Smooth muscle cell (in vitro differentiated cells): Measurements from ENCODE around the gene AGAP3. TPM values are rescaled to one million over a fixed set of nuclear protein-coding genes. Genes with fewer than 3 reads are reported as not detected.

Source experiments
- DNase-seq: peaks from one replicate; lab custom pipeline; 2025; ENCODE audit not compliant: unreplicated experiment; lab: John Stamatoyannopoulos, UW
- H2AFZ ChIP-seq: fragments of 200-600 bp; sonication (generic); 2 replicates; pipeline ENCODE4 v1.6.0; 2016; ENCODE audit warnings: antibody characterized with exemption, low read depth, mild to moderate bottlenecking
- H3F3A ChIP-seq: fragments of 200-600 bp; sonication (generic); 2 replicates; pipeline ENCODE4 v1.6.0; 2017; ENCODE audit warnings: antibody characterized with exemption, low read depth
- H3K27ac ChIP-seq: fragments of 200-600 bp; sonication (generic); 2 replicates; pipeline ENCODE4 v1.5.1; 2016; ENCODE audit warnings: low read depth, mild to moderate bottlenecking
- H3K27me3 ChIP-seq: fragments of 200-600 bp; sonication (generic); 2 replicates; pipeline ENCODE4 v1.6.1; 2016; ENCODE audit warnings: low read depth, mild to moderate bottlenecking
- H3K36me3 ChIP-seq: fragments of 200-600 bp; sonication (generic); 2 replicates; pipeline ENCODE4 v1.5.1; 2016; ENCODE audit warnings: low read depth
- H3K4me1 ChIP-seq: fragments of 200-600 bp; sonication (generic); 2 replicates; pipeline ENCODE4 v1.5.1; 2016; ENCODE audit warnings: low read depth
- H3K4me2 ChIP-seq: fragments of 200-600 bp; sonication (generic); 2 replicates; pipeline ENCODE4 v1.6.0; 2016; ENCODE audit warnings: mild to moderate bottlenecking
- H3K4me3 ChIP-seq: fragments of 200-600 bp; sonication (generic); 2 replicates; pipeline ENCODE4 v1.5.1; 2016; ENCODE audit warnings: mild to moderate bottlenecking
- H3K79me2 ChIP-seq: fragments of 200-600 bp; sonication (generic); 2 replicates; pipeline ENCODE4 v1.6.0; 2016; ENCODE audit warnings: low read depth, mild to moderate bottlenecking
- H3K9ac ChIP-seq: fragments of 200-600 bp; sonication (generic); 2 replicates; pipeline ENCODE4 v1.6.0; 2016; ENCODE audit warnings: low read depth
- H3K9me3 ChIP-seq: fragments of 200-600 bp; sonication (generic); replicated peaks from 2 replicates; pipeline ENCODE4 v1.5.1; 2016; ENCODE audit warnings: low read depth
- H4K20me1 ChIP-seq: fragments of 200-600 bp; sonication (generic); 2 replicates; pipeline ENCODE4 v1.6.0; 2016; ENCODE audit warnings: low read depth
- WGBS: methylation state at CpG from one replicate; pipeline ENCODE4 v1.1.7; 2016; ENCODE audit warnings: low lambda C conversion rate; 5-methylcytosine and 5-hydroxymethylcytosine counted together
- polyA plus RNA-seq: library from polyadenylated mRNA; unstranded; fragments of >200 nt; fragmentation: Nextera tagmentation; extraction: Ambion mirVana; gene quantifications from 2 replicates; pipeline ENCODE4 v1.2.1, GENCODE V29; 2016
- total RNA-seq: library from RNA; depleted of rRNA; stranded (reverse); fragments of >200 nt; gene quantifications from 2 replicates; pipeline ENCODE4 v1.2.3, GENCODE V29; 2014
- TF ChIP-seq, protein P1 (sequence below): fragments of 200-600 bp; sonication (generic); IDR thresholded peaks from 2 replicates; pipeline ENCODE4 v1.5.1; 2017; ENCODE audit warnings: borderline replicate concordance, mild to moderate bottlenecking, antibody characterized with exemption; ENCODE audit not compliant: insufficient read depth, poor library complexity, severe bottlenecking

Gene AGAP3
- total and polyA plus RNA-seq, 2 experiments from 2014 or later, result 29.8 to 51.4 TPM

GRCh38 chr7:151126491-151127137 is 40.3 kb downstream of the AGAP3 start:
- H3K4me2 ChIP-seq, result no peak overlapping the region
- H3K27me3 ChIP-seq, result no peaks in the 10 kb centered on the region
- H3K27ac ChIP-seq, result no peak overlapping the region
- no peak for DNase-seq
- H4K20me1 ChIP-seq, result peaks cover 89% of the 10 kb centered on the region
- no peak overlapping the region for H2AFZ ChIP-seq
- TF ChIP-seq, protein P1, sequence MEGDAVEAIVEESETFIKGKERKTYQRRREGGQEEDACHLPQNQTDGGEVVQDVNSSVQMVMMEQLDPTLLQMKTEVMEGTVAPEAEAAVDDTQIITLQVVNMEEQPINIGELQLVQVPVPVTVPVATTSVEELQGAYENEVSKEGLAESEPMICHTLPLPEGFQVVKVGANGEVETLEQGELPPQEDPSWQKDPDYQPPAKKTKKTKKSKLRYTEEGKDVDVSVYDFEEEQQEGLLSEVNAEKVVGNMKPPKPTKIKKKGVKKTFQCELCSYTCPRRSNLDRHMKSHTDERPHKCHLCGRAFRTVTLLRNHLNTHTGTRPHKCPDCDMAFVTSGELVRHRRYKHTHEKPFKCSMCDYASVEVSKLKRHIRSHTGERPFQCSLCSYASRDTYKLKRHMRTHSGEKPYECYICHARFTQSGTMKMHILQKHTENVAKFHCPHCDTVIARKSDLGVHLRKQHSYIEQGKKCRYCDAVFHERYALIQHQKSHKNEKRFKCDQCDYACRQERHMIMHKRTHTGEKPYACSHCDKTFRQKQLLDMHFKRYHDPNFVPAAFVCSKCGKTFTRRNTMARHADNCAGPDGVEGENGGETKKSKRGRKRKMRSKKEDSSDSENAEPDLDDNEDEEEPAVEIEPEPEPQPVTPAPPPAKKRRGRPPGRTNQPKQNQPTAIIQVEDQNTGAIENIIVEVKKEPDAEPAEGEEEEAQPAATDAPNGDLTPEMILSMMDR, result no peak
- H3K79me2 ChIP-seq, result no peaks in the 10 kb centered on the region
- H3K4me3 ChIP-seq, result no peak overlapping the region
- peaks cover 3% of the 10 kb centered on the region for H3F3A ChIP-seq
- no peaks in the 10 kb centered on the region for H3K4me1 ChIP-seq
- 88% methylated on average over 11 of the region's 19 CpGs for WGBS
- H3K9ac ChIP-seq, result no peak overlapping the region
- H3K9me3 ChIP-seq, result no peaks in the 10 kb centered on the region
- H3K36me3 ChIP-seq, result no peaks in the 10 kb centered on the region

DNA sequence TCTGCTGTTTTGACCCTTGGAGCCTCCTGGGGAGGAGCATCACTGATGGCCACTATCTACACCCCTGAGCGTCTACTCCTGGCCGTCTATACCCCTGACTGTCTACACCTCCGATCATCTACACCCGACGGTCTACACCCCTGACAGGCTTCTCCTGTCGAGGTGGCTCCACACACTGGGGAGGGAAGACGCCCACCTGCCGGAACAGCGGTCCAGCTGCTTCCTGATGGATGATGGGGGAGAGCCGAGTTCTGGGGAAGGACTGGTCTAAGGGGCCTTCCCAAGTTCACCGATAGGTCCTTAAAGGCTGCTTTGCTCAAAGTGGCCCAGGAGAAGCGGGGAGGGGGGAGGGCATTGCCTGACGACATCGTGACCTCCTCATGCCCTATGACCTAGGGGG is 41.9 kb downstream of the AGAP3 start:
- Histone ChIP-seq H3K4me1 (no peaks in the 10 kb centered on the region), H2AFZ (no peak overlapping the region), H3F3A (peaks cover 3% of the 10 kb centered on the region), H3K36me3 (no peaks in the 10 kb centered on the region), H4K20me1 (peaks cover 90% of the 10 kb centered on the region), H3K79me2 (no peaks in the 10 kb centered on the region), H3K4me2 (no peak overlapping the region), H3K27me3 (no peaks in the 10 kb centered on the region), H3K9me3 (no peaks in the 10 kb centered on the region), H3K9ac (no peak overlapping the region), H3K4me3 (no peak overlapping the region), H3K27ac (no peak overlapping the region)
- no peak for DNase-seq
- TF ChIP-seq, protein P1, result no peak
- 87% methylated on average over 14 of the region's 14 CpGs for WGBS

- H3K9me3 ChIP-seq, result no peaks in the 10 kb centered on the region
- H3K27ac ChIP-seq, result no peak overlapping the region
- H3K36me3 ChIP-seq, result no peaks in the 10 kb centered on the region
- H3K9ac ChIP-seq, result no peak overlapping the region
- TF ChIP-seq, protein P1, result no peak
- H3K4me1 ChIP-seq, result no peaks in the 10 kb centered on the region
- no peak overlapping the region for H3K4me3 ChIP-seq
- no peaks in the 10 kb centered on the region for H3K79me2 ChIP-seq
- no peak for DNase-seq
- WGBS, result 91% methylated on average over 8 of the region's 8 CpGs
- no peak overlapping the region for H3K4me2 ChIP-seq
- H2AFZ ChIP-seq, result no peak overlapping the region
- H3K27me3 ChIP-seq, result no peaks in the 10 kb centered on the region
- peaks cover 90% of the 10 kb centered on the region for H4K20me1 ChIP-seq
- peaks cover 3% of the 10 kb centered on the region for H3F3A ChIP-seq
Measured at GRCh38 chr7:151128716-151129115, 42.4 kb downstream of the AGAP3 start.
